Adipocyte (in vitro differentiated cells): Measurements from ENCODE around the gene RCOR1.

Source experiments
- DNase-seq: peaks from one replicate; pipeline ENCODE4 v3.0.0-alpha.2; 2015; ENCODE audit warnings: low read depth
- H3K27me3 ChIP-seq: replicated peaks from 2 replicates; pipeline ENCODE4 v1.7.0; 2013; ENCODE audit warnings: mild to moderate bottlenecking, low read length, moderate library complexity; ENCODE audit not compliant: control insufficient read depth, insufficient read depth
- H3K36me3 ChIP-seq: 2 replicates; pipeline ENCODE4 v1.7.0; 2013; ENCODE audit warnings: low read length, mild to moderate bottlenecking, moderate library complexity; ENCODE audit not compliant: control insufficient read depth, insufficient read depth, severe bottlenecking
- H3K4me1 ChIP-seq: 2 replicates; pipeline ENCODE4 v1.7.0; 2013; ENCODE audit warnings: mild to moderate bottlenecking, low read length, moderate library complexity; ENCODE audit not compliant: control insufficient read depth, insufficient read depth
- H3K4me3 ChIP-seq: 2 replicates; pipeline ENCODE4 v1.7.0; 2013; ENCODE audit warnings: mild to moderate bottlenecking, low read length, moderate library complexity
- H3K9ac ChIP-seq: 2 replicates; pipeline ENCODE4 v1.7.0; 2013; ENCODE audit warnings: mild to moderate bottlenecking, low read length, moderate library complexity
- H3K9me3 ChIP-seq: 2 replicates; pipeline ENCODE4 v1.7.0; 2013; ENCODE audit warnings: mild to moderate bottlenecking, low read length, moderate library complexity; ENCODE audit not compliant: control insufficient read depth

The RCOR1 gene

DNA sequence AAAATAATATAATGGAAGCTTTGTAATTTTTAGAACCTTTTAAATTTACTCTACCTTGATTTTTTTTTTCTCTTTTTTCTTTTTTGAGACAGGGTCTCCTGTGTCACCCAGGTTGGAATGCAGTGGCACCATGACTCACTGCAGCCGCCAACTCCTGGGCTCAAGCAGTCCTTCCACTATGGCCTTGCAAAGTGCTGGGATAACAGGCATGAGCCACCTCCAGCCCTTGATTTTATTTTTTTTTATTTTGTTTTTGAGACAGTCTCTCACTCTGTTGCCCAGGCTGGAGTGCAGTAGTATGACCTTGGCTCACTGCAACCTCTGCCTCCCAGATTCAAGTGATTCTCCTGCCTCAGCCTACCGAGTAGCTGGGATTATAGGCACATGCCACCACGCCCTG, 119.5 kb downstream of the RCOR1 start:
- H3K36me3 ChIP-seq, result peaks cover 49% of the 10 kb centered on the region
- no peaks in the 10 kb centered on the region for H3K27me3 ChIP-seq
- H3K4me3 ChIP-seq, result no peak overlapping the region
- H3K4me1 ChIP-seq, result no peaks in the 10 kb centered on the region
- no peaks in the 10 kb centered on the region for H3K9me3 ChIP-seq
- no peak for DNase-seq
- H3K9ac ChIP-seq, result no peak overlapping the region

DNA sequence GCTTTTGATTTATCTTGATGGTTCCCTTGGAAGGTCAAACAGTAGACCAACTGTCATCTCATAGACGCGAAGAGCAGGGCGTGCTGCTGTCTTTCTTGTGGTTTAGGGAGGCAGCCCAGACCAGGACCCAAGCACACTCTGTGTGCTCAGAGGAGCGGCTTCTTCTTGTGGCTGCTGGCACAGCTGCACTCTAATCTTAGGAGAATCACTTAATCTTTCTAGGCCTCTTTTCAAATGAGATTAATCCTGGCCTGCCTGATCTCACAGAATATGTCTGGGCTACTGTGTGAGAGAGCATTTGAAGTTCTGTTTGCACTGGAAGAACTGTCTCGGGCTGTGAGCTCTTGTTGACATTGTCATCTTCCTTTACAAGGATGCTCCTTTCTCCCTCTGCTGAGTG, 124.8 kb downstream of the RCOR1 start:
- H3K36me3 ChIP-seq, result peaks cover 39% of the 10 kb centered on the region
- H3K27me3 ChIP-seq, result no peaks in the 10 kb centered on the region
- no peaks in the 10 kb centered on the region for H3K4me1 ChIP-seq
- no peak overlapping the region for H3K4me3 ChIP-seq
- no peaks in the 10 kb centered on the region for H3K9me3 ChIP-seq
- no peak for DNase-seq
- no peak overlapping the region for H3K9ac ChIP-seq

DNA sequence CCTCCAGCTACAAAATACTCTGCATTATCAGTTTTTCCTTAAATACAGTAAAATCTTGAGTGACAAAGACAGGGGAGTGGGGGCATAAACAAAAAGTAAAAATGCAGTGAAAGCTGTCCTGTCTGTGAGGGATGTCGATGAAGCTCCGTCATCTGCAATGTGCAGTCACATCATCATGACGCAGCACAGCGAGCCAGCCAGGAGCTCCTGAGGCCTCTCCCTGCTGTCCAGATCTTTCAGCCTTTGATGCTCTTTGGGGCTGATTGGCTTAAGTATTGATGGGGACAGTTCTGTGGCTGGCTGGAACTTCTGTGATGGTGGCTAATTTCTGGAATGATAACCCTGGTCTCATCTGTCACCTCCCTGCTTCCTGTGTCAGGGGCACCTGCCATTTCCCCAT, 130.2 kb downstream of the RCOR1 start:
- peaks cover 62% of the 10 kb centered on the region for H3K36me3 ChIP-seq
- H3K9ac ChIP-seq, result no peak overlapping the region
- H3K9me3 ChIP-seq, result no peaks in the 10 kb centered on the region
- H3K4me3 ChIP-seq, result no peak overlapping the region
- no peaks in the 10 kb centered on the region for H3K27me3 ChIP-seq
- H3K4me1 ChIP-seq, result no peaks in the 10 kb centered on the region
- no peak for DNase-seq

- H3K36me3 ChIP-seq, result peaks cover 64% of the 10 kb centered on the region
- no peak for DNase-seq
- H3K4me3 ChIP-seq, result no peak overlapping the region
These were observed 131.2 kb downstream of the RCOR1 start for GRCh38 chr14:102723650-102724049.

DNA sequence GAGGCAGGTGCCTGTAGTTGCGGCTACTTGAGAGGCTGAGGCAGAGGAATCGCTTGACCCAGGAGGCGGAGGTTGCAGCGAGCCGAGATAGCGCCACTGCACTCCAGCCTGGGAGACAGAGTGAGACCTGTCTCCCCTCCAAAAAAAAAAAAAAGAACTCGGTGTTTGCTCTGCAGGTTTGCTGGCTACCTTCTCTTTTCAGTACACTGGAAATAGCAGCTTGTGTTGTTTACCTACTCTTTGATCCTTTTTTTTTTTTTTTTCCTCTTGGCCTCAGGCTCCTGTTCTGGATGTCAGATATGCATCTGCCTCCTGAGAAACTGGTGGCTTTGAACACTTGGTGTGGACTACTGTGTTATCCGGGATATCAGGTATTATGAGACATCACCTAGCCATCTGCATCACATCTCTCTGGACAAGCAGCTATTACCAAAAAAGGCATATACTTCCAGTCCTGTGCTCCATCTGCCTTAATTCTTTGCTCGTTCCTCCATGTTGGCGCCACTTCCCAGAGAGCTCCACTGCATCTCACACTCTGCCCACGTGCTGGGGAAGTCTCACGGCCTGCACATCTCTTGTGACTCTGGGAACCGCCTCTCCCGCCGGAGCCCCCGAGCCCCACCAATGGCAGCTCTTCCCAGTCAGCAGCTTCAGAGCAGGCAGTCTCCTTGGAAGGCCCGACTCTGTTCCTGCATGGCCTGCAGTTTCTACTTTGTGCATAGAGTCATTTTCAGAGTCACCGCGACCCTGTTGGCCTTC, 133.9 kb downstream of the RCOR1 start:
- peaks cover 69% of the 10 kb centered on the region for H3K36me3 ChIP-seq

More at GRCh38 chr14:102723650-102724049, 131.2 kb downstream of the RCOR1 start:
- Histone ChIP-seq H3K4me1 (no peaks in the 10 kb centered on the region), H3K27me3 (no peaks in the 10 kb centered on the region), H3K9me3 (no peaks in the 10 kb centered on the region), H3K9ac (no peak overlapping the region)

GRCh38 chr14:102727336-102728095, 135.1 kb downstream of the RCOR1 start:
- no peaks in the 10 kb centered on the region for H3K9me3 ChIP-seq
- peaks cover 60% of the 10 kb centered on the region for H3K36me3 ChIP-seq
- no peaks in the 10 kb centered on the region for H3K4me1 ChIP-seq
- no peaks in the 10 kb centered on the region for H3K27me3 ChIP-seq
- no peak for DNase-seq
- no peak overlapping the region for H3K4me3 ChIP-seq
- no peak overlapping the region for H3K9ac ChIP-seq

More for the DNA sequence above, 133.9 kb downstream of the RCOR1 start:
- DNase-seq, result no peak
- Histone ChIP-seq H3K9me3 (no peaks in the 10 kb centered on the region), H3K4me1 (no peaks in the 10 kb centered on the region), H3K4me3 (no peak overlapping the region), H3K27me3 (no peaks in the 10 kb centered on the region), H3K9ac (no peak overlapping the region)

DNA sequence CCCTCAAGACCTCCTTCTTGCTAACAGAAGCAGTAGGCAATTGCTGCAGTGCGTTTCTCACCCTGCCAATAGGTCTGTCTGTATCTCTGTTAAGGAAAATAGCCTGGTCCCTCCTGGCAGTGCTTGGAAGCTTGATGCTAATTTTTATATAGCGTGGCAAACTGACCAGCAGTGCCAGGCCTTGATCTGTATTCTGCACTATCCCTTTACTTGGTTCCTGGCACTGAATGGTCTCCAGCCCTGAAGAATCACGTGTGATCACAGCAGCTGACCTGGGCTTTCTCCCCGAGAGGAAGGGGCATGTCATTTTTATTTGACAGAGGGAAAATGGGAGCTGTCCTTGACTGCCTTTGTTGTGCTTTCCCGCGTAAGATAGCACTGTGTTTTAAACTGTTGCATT, 136.1 kb downstream of the RCOR1 start:
- no peaks in the 10 kb centered on the region for H3K4me1 ChIP-seq
- no peaks in the 10 kb centered on the region for H3K9me3 ChIP-seq
- H3K36me3 ChIP-seq, result peaks cover 50% of the 10 kb centered on the region
- no peak for DNase-seq
- no peak overlapping the region for H3K9ac ChIP-seq
- H3K27me3 ChIP-seq, result no peaks in the 10 kb centered on the region
- no peak overlapping the region for H3K4me3 ChIP-seq

GRCh38 chr14:102729268-102729667, 136.8 kb downstream of the RCOR1 start:
- Histone ChIP-seq H3K4me3 (no peak overlapping the region), H3K9ac (no peak overlapping the region), H3K9me3 (no peaks in the 10 kb centered on the region), H3K27me3 (no peaks in the 10 kb centered on the region), H3K4me1 (no peaks in the 10 kb centered on the region), H3K36me3 (peaks cover 44% of the 10 kb centered on the region)
- DNase-seq, result no peak

DNA sequence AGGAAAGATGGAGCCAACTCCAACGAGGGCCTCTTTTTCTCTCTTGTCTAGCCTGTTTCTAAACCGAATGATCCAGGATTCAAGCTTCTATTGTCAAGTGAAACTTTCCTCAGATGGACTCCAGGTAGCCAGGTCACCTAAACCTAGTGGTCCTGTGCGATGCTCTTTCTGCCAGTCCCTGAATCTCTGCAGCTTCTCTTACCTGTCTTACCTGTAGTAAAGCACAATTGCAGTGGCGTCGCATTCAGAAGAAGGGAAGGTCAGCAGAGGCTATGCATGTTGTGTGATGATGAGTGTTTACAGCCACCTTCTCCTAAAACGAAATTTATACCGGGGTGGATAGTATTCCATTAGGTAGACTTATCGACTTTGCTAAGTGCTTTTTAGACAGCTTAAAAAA, 137.4 kb downstream of the RCOR1 start:
- no peaks in the 10 kb centered on the region for H3K9me3 ChIP-seq
- no peaks in the 10 kb centered on the region for H3K27me3 ChIP-seq
- no peak overlapping the region for H3K9ac ChIP-seq
- H3K36me3 ChIP-seq, result peaks cover 41% of the 10 kb centered on the region
- no peaks in the 10 kb centered on the region for H3K4me1 ChIP-seq
- DNase-seq, result no peak
- no peak overlapping the region for H3K4me3 ChIP-seq

GRCh38 chr14:102731101-102731870, 138.8 kb downstream of the RCOR1 start:
- no peaks in the 10 kb centered on the region for H3K9me3 ChIP-seq
- no peak overlapping the region for H3K9ac ChIP-seq
- H3K4me3 ChIP-seq, result no peak overlapping the region
- H3K4me1 ChIP-seq, result no peaks in the 10 kb centered on the region
- no peak for DNase-seq
- H3K36me3 ChIP-seq, result peaks cover 35% of the 10 kb centered on the region
- H3K27me3 ChIP-seq, result no peaks in the 10 kb centered on the region
